Activated CD8-positive, alpha-beta T cell treated with anti-CD3 and anti-CD28 coated beads for 36 hours (primary cell): ENCODE results near the gene LSM14A. TPM values are rescaled to one million over a fixed set of nuclear protein-coding genes. Genes with fewer than 3 reads are reported as not detected.

Source experiments
- ATAC-seq: fragments of 200-7000 bp; cut with Tn5 transposase; one replicate; pipeline ENCODE4 v1.10.0; 2021; ENCODE audit warnings: mild to moderate bottlenecking, moderate library complexity
- CTCF ChIA-PET: fragments of 350-600 bp; sonication (Branson Sonifier 250); formaldehyde crosslinking; loops from one replicate; lab custom pipeline; 2021; ENCODE audit warnings: antibody characterized with exemption; lab: Charles Lee
- POLR2A ChIA-PET: fragments of 350-600 bp; sonication (Branson Sonifier 250); formaldehyde crosslinking; loops from one replicate; lab custom pipeline; 2021; ENCODE audit warnings: antibody characterized with exemption; lab: Charles Lee
- DNase-seq: peaks from one replicate; pipeline ENCODE4 v3.0.0-alpha.2; 2020
- H3K27ac Mint-ChIP-seq: one replicate; pipeline ENCODE4 v1.8.0; 2021; ENCODE audit warnings: mild to moderate bottlenecking, mixed read lengths
- H3K27me3 Mint-ChIP-seq: one replicate; pipeline ENCODE4 v1.8.0; 2021; ENCODE audit warnings: mixed read lengths
- H3K36me3 Mint-ChIP-seq: one replicate; pipeline ENCODE4 v1.8.0; 2021; ENCODE audit warnings: low read depth, mixed read lengths
- H3K4me1 Mint-ChIP-seq: one replicate; pipeline ENCODE4 v1.8.0; 2021; ENCODE audit warnings: low read depth, mixed read lengths
- H3K4me3 Mint-ChIP-seq: one replicate; pipeline ENCODE4 v1.8.0; 2021; ENCODE audit warnings: mild to moderate bottlenecking, moderate library complexity, mixed read lengths
- H3K9me3 Mint-ChIP-seq: one replicate; pipeline ENCODE4 v1.8.0; 2021; ENCODE audit warnings: mixed read lengths
- intact Hi-C: fragments of 100-400 bp; cut with micrococcal nuclease; formaldehyde crosslinking; loops from one replicate; pipeline ENCODE4 v1.10.0; 2022
- total RNA-seq, 2 experiments: library from RNA; stranded (reverse); gene quantifications; one replicate each; pipeline ENCODE4 v1.2.3, GENCODE V29; 2021
- TF ChIP-seq, protein P1 (sequence below): fragments of 200-600 bp; IDR thresholded peaks from one replicate; pipeline ENCODE4 v1.8.0; 2022; ENCODE audit warnings: antibody characterized with exemption, mild to moderate bottlenecking

Gene LSM14A
- total RNA-seq, 2 experiments from 2014 or later = 98.6 to 99.3 TPM

DNA sequence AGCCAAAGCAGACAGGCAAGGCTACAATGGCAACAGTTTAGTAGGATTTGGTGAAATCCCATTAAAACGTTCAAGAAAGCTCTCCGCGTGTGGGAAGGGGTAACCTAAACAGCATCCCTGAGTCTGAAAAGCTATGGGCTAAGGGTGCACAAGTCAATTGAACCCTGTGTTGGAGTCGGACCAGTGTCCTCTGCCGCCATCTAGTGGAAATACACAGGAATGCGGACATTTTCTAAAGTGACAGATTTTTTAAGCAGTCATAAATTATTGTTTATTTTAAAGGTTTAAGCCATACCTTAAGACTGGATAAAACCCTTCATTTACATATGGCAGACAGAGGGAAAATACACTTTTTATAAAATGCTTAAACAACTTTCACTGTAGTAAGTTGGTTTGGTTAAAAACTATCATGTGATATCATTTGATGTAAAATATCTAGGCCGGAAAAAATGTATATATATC, 26.5 kb upstream of the LSM14A start:
- H3K9me3 Mint-ChIP-seq = no peaks in the 10 kb centered on the region
- ChIA-PET CTCF (interaction anchor here (0.5 to 4.5 kb wide), 25 partner anchors 9 to 368 kb away, joined by 3 to 42 read pairs (median 3); no protein-coding TSS in a partner anchor), POLR2A (no interaction called here)
- intact Hi-C loops = loop anchor here (2.0 to 10.0 kb wide), 2 partner anchors 103 to 371 kb away; no protein-coding TSS in a partner anchor
- no peaks in the 10 kb centered on the region for H3K4me1 Mint-ChIP-seq
- H3K27ac Mint-ChIP-seq = no peak overlapping the region
- no peaks in the 10 kb centered on the region for H3K36me3 Mint-ChIP-seq
- no peaks in the 10 kb centered on the region for H3K27me3 Mint-ChIP-seq
- peak; percentile 72 for DNase-seq
- no peak overlapping the region for H3K4me3 Mint-ChIP-seq
- TF ChIP-seq, protein P1, sequence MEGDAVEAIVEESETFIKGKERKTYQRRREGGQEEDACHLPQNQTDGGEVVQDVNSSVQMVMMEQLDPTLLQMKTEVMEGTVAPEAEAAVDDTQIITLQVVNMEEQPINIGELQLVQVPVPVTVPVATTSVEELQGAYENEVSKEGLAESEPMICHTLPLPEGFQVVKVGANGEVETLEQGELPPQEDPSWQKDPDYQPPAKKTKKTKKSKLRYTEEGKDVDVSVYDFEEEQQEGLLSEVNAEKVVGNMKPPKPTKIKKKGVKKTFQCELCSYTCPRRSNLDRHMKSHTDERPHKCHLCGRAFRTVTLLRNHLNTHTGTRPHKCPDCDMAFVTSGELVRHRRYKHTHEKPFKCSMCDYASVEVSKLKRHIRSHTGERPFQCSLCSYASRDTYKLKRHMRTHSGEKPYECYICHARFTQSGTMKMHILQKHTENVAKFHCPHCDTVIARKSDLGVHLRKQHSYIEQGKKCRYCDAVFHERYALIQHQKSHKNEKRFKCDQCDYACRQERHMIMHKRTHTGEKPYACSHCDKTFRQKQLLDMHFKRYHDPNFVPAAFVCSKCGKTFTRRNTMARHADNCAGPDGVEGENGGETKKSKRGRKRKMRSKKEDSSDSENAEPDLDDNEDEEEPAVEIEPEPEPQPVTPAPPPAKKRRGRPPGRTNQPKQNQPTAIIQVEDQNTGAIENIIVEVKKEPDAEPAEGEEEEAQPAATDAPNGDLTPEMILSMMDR = peak; percentile 80
- peak; percentile 74 for ATAC-seq

DNA sequence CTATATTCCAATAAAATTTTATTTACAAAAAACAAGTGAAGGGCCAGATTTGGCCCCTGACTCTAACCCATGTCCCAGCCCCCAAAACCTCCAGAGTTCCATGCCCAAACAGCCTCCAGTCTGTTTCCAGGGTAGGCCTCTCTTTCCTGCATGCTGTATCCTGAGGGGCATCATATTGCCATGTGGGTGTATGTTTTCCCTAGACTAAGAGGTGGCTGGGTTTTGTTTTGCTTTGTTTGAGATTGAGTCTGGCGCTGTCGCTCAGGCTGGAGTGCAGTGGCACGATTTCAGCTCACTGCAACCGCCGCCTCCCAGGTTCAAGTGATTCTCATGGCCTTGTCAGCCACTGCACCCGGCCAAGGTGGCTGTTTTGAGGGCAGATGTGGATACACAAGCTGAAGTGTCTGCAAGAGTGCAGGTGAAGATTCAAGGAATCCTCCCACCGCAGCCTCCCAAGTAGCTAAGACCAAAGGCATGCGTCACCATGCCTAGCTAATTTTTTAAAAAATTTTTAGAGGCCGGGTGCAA, 23.6 kb upstream of the LSM14A start:
- DNase-seq = no peak
- no peak for ATAC-seq
- Mint-ChIP-seq H3K27me3 (peaks cover 1% of the 10 kb centered on the region), H3K9me3 (no peaks in the 10 kb centered on the region), H3K36me3 (no peaks in the 10 kb centered on the region), H3K4me3 (no peak overlapping the region), H3K27ac (no peak overlapping the region), H3K4me1 (no peaks in the 10 kb centered on the region)
- ChIA-PET POLR2A (no interaction called here), CTCF (interaction anchor here (0.7 to 1.5 kb wide), 5 partner anchors 14 to 371 kb away, joined by 3 to 7 read pairs (median 4); no protein-coding TSS in a partner anchor)
- intact Hi-C loops = loop anchor here (10.0 kb wide), 1 partner anchor 374 kb away; no protein-coding TSS in a partner anchor
- TF ChIP-seq, protein P1 = no peak

DNA sequence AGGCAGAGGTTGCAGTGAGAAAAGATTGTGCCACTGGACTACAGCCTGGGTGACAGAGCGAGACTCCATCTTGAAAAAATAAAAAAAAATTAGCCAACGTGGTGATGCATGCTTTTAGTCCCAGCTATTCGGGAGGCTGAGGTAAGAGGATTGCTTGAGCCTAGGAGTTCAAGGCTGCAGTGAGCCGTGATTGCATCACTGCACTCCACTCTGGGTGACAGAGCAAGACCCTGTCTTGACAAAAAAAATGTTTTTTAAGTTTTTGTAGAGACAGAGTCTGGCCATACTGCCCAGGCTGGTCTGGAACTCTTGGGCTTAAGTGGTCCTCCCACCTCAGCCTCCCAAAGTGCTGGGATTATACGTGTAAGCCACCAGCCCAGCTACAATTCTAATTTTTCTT, 22.4 kb upstream of the LSM14A start:
- CTCF ChIA-PET = interaction anchor here (0.9 to 1.2 kb wide), 3 partner anchors 18 to 108 kb away, joined by 3 to 5 read pairs (median 3); no protein-coding TSS in a partner anchor
- Mint-ChIP-seq H3K27ac (no peak overlapping the region), H3K4me3 (no peak overlapping the region), H3K9me3 (no peaks in the 10 kb centered on the region), H3K36me3 (no peaks in the 10 kb centered on the region), H3K4me1 (no peaks in the 10 kb centered on the region), H3K27me3 (peaks cover 1% of the 10 kb centered on the region)
- intact Hi-C loops = loop anchor here (10.0 kb wide), 1 partner anchor 375 kb away; no protein-coding TSS in a partner anchor
- POLR2A ChIA-PET = no interaction called here
- ATAC-seq (no peak), DNase-seq (no peak)
- TF ChIP-seq, protein P1 = no peak

DNA sequence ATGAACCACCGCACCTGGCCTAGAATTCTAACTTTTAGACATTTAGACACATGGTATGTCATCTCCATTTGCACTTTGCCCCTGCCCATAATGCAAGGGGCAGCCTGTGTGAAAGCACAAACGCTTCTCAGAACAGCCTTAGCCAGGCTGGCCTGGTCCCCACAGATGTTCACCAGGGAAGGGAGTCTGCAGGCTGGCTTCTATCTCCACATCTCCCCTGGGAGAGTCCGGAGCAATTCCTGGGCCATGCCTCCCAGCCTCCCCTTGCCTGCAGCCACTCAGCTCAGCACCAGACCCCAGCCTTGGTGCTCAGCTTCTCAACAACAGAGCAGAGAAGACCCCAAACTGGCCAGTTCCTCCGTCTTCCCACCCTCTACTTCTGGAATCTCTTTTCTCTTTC, 21.7 kb upstream of the LSM14A start:
- ChIA-PET CTCF (interaction anchor here (1.2 to 1.3 kb wide), 2 partner anchors 17 to 372 kb away, joined by 3 read pairs; no protein-coding TSS in a partner anchor), POLR2A (no interaction called here)
- peaks cover 1% of the 10 kb centered on the region for H3K27me3 Mint-ChIP-seq
- TF ChIP-seq, protein P1 = no peak
- H3K27ac Mint-ChIP-seq = no peak overlapping the region
- intact Hi-C loops = no loop called here
- no peaks in the 10 kb centered on the region for H3K36me3 Mint-ChIP-seq
- ATAC-seq (no peak), DNase-seq (no peak)
- H3K9me3 Mint-ChIP-seq = no peaks in the 10 kb centered on the region
- H3K4me3 Mint-ChIP-seq = no peak overlapping the region
- no peaks in the 10 kb centered on the region for H3K4me1 Mint-ChIP-seq

DNA sequence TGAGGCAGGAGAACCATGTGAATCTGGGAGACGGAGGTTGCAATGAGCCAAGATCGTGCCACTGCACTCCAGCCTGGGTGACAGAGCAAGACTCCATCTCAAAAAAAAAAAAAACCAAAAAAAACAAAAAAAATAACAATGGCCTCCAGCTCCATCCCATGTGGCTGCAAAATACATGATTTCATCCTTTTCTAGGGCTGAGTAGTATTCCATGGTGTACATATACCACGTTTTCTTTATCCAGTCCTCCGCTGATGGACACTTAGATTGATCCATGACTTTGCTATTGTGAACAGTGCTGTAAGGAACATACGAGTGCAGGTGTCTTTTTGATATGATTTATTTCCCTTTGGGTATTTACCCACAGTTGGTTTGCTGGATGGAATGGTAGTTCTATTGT, 20.9 kb upstream of the LSM14A start:
- CTCF ChIA-PET = interaction anchor here (1.3 to 1.7 kb wide), 2 partner anchors 29 to 373 kb away, joined by 3 to 5 read pairs; no protein-coding TSS in a partner anchor
- peaks cover 1% of the 10 kb centered on the region for H3K27me3 Mint-ChIP-seq

More for the DNA sequence above, 20.9 kb upstream of the LSM14A start:
- Mint-ChIP-seq H3K4me3 (no peak overlapping the region), H3K36me3 (no peaks in the 10 kb centered on the region), H3K27ac (no peak overlapping the region), H3K9me3 (no peaks in the 10 kb centered on the region), H3K4me1 (no peaks in the 10 kb centered on the region)
- POLR2A ChIA-PET = no interaction called here
- intact Hi-C loops = no loop called here
- ATAC-seq = no peak
- DNase-seq = no peak
- TF ChIP-seq, protein P1 = no peak
